ENCODE measurements around the gene JAKMIP1.

Gene JAKMIP1

DNA sequence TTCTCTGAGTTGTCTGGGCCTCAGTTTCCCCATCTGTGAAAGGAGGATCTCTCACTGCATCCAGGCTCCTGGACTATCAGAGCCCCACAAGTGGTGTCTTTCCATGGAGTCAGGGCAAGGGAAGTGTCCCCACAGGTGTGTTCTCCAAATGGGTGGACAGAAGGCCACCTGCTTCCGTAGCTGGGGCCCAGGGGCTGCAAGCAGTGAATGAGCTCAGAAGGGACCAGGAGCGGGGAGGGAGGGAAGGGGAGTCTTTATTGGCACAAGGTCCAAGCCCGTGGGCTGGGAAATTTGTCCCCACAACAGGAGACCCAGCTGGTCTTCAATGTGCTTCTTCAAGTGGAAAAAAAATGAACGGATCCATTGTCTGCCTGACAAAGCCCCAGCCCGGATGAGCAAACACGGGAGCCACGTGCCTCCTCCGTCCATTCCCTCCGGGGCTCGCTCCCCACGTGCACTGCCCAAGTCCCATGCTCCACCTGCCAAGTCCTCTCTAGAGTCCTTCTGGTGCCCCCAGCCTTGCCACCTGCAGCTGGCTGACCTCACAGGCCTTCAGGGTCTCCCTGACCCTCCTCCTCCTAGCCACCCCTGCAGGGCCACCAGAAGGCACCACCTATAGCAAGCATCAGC, 72.0 kb downstream of the JAKMIP1 start:
- TF ChIP-seq CTCF (IDR thresholded peaks at IDR 0.05; ENCODE audit: low read depth, low read length) = no peak
- in situ Hi-C loops (cut with HindIII; ENCODE audit: low sequenced_read_pairs) = no loop called here
- DNase-seq (ENCODE audit: low read depth, low spot score) = no peak
- H3K4me3 ChIP-seq (ENCODE audit: low read depth, low read length) = no peak overlapping the region

- in situ Hi-C loops (cut with HindIII; ENCODE audit: low sequenced_read_pairs) = no loop called here
- no peak overlapping the region for H3K4me3 ChIP-seq (ENCODE audit: low read depth, low read length)
- no peak for TF ChIP-seq CTCF (IDR thresholded peaks at IDR 0.05; ENCODE audit: low read depth, low read length)
- DNase-seq (ENCODE audit: low read depth, low spot score) = no peak
Observed at GRCh38 chr4:6126971-6127745, 73.2 kb downstream of the JAKMIP1 start.

DNA sequence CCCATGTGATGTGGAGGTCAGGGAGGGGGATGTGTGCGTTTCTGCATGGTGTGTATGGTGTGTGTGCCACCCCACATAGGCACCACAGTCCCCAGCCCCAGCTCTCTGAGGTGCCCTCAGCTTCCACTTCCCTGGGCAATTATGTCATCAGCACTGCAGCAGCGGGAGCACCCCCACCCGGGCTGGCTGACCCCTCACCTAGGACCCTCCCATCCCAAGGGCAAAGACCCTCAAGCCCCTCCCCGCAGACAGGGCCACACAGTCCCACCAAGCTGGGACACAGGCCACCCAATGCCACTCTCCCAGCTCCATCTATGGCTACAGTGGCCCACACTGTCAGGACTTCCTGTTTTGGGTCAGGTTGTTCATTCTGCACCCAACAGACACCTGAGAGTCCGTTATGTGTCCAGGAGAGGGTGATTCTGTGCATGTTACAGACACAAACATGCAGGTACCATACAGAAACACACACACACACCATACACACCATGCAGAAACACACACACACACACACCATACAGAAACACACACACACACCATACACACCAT, 75.2 kb downstream of the JAKMIP1 start:
- no peak for TF ChIP-seq CTCF (IDR thresholded peaks at IDR 0.05; ENCODE audit: low read depth, low read length)
- in situ Hi-C loops (cut with HindIII; ENCODE audit: low sequenced_read_pairs) = no loop called here
- no peak for DNase-seq (ENCODE audit: low read depth, low spot score)
- H3K4me3 ChIP-seq (ENCODE audit: low read depth, low read length) = no peak overlapping the region

GRCh38 chr4:6124386-6125102, 75.8 kb downstream of the JAKMIP1 start:
- DNase-seq (ENCODE audit: low read depth, low spot score) = no peak
- no peak for TF ChIP-seq CTCF (IDR thresholded peaks at IDR 0.05; ENCODE audit: low read depth, low read length)
- no peak overlapping the region for H3K4me3 ChIP-seq (ENCODE audit: low read depth, low read length)
- in situ Hi-C loops (cut with HindIII; ENCODE audit: low sequenced_read_pairs) = no loop called here

DNA sequence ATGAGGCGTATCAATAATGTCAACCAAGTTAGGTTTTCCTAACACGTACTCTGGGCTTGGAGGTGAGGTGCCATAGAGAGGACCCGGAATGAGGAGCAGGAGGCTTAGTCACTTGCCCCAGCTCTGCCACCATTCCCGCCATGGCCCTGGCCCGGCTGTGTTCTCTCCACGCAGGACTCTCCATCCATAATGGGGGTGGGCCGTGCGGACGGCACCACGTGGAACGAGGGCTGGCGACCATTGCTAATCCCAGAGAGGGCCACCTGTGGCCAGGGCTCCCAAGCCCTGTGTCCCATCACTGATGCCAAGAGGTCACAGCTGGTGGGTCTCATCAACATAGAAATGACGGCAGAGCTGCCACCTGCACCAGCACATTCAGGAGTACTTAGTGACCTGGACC, 76.4 kb downstream of the JAKMIP1 start:
- in situ Hi-C loops (cut with HindIII; ENCODE audit: low sequenced_read_pairs) = no loop called here
- TF ChIP-seq CTCF (IDR thresholded peaks at IDR 0.05; ENCODE audit: low read depth, low read length) = no peak
- DNase-seq (ENCODE audit: low read depth, low spot score) = no peak
- H3K4me3 ChIP-seq (ENCODE audit: low read depth, low read length) = no peak overlapping the region

DNA sequence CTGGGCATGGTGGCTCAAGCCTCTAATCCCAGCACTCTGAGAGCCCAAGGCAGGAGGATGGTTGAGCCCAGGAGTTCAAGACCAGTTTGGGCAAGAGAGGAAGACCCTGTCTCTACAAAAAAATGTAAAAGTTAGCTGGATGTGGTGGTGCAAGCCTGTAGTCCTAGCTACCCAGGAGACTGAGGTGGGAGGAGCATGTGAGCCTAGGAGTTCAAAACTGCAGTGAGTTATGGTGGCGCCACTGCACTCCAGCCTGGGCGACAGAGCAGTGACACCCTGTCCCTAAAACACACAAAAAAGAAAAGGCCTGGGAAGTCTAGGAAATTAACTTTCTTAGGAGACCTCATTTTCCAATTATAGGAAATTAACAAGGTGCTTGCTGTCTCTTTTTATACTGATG, 76.8 kb downstream of the JAKMIP1 start:
- no peak for TF ChIP-seq CTCF (IDR thresholded peaks at IDR 0.05; ENCODE audit: low read depth, low read length)
- no peak for DNase-seq (ENCODE audit: low read depth, low spot score)
- H3K4me3 ChIP-seq (ENCODE audit: low read depth, low read length) = no peak overlapping the region
- in situ Hi-C loops (cut with HindIII; ENCODE audit: low sequenced_read_pairs) = no loop called here
